Upper lobe of left lung (tissue), 4 donors: ENCODE results near the gene PPP2R2C.

ENCODE experiments used
- CTCF ChIP-seq, 6 experiments: fragments of 450-650 bp in 4 of 6; fragments of 200-600 bp in 2 of 6; sonication (generic) in 2 of 6; IDR thresholded peaks; one replicate each; pipeline ENCODE4 v1.5.1; 2016 to 2019; ENCODE audit warnings: antibody characterized with exemption in 6 of 6
- EP300 ChIP-seq, 4 donors: sonication (generic); formaldehyde crosslinking; IDR thresholded peaks; one replicate each; pipeline ENCODE4 v1.5.1; 2017; ENCODE audit warnings: antibody characterized with exemption in 4 of 4, control low read depth in 2 of 4
- POLR2A ChIP-seq, 4 donors: fragments of 450-650 bp; IDR thresholded peaks; one replicate each; pipeline ENCODE4 v1.5.1; 2016 to 2017; ENCODE audit warnings: antibody characterized with exemption in 4 of 4, mild to moderate bottlenecking in 2 of 4
- POLR2AphosphoS5 ChIP-seq, 2 donors: sonication (generic); formaldehyde crosslinking; IDR thresholded peaks; one replicate each; pipeline ENCODE4 v1.5.1; 2017; ENCODE audit warnings: antibody characterized with exemption in 2 of 2

- TF ChIP-seq EP300 (IDR thresholded peaks at IDR 0.05) (no peak), CTCF (IDR thresholded peaks at IDR 0.05) (no peak), POLR2A (IDR thresholded peaks at IDR 0.05) (no peak), POLR2AphosphoS5 (IDR thresholded peaks at IDR 0.05) (no peak)
Measured at GRCh38 chr4:6463311-6464289, 8.8 kb downstream of the PPP2R2C start.
